ENCODE results near the gene FBXL16.

GRCh38 chr16:679814-680624 lies 25.6 kb downstream of the FBXL16 start, which contains the start of gene STUB1:
- TF ChIP-seq ELF1 (tag; IDR thresholded peaks at IDR 0.05) (peak; percentile 47; the same call in 1 of the 2 replicates), FOXK1 (CRISPR knock-in tag; IDR thresholded peaks at IDR 0.05; ENCODE audit: borderline replicate concordance) (no peak), MAX (CRISPR knock-in tag; IDR thresholded peaks at IDR 0.05) (peak; percentile 78), BRCA1 (IDR thresholded peaks at IDR 0.05) (no peak), BRCA1 (CRISPR knock-in tag; IDR thresholded peaks at IDR 0.05) (no peak), PKNOX1 (IDR thresholded peaks at IDR 0.05) (no peak)

All from K562 (cell line).